Measurements from ENCODE around the gene C7. TPM values are rescaled to one million over a fixed set of nuclear protein-coding genes. Genes with fewer than 3 reads are reported as not detected.

Gene C7
- total and polyA plus RNA-seq, 11 donors: 69.5 to 346 (median 89.2) TPM

GRCh38 chr5:40988746-40989510 is 79.6 kb downstream of the C7 start:
- peaks cover 0 to 25% (median 11%) of the 10 kb centered on the region in 12 donors for H3K4me1 ChIP-seq
- TF ChIP-seq POLR2A (IDR thresholded peaks at IDR 0.05) (no peak), CTCF (IDR thresholded peaks at IDR 0.05) (no peak)
- 94 to 96% (median 95%) methylated on average over 8 of the region's 8 CpGs for WGBS, 4 donors
- H3K36me3 ChIP-seq: no peaks in the 10 kb centered on the region
- ATAC-seq (no peak), DNase-seq (no peak)
- H3K4me3 ChIP-seq: no peak overlapping the region
- intact Hi-C loops (cut with DNase I): loop anchor here in 1 of 10 donors (10.0 kb wide), 1 partner anchor 74 kb away; no protein-coding TSS in a partner anchor
- peaks cover 0 to 8% (median 0%) of the 10 kb centered on the region in 12 donors for H3K9me3 ChIP-seq
- H3K27ac ChIP-seq: peak overlapping the region in 1 of 12 donors; percentile 79
- H3K27me3 ChIP-seq: no peaks in the 10 kb centered on the region

- DNase-seq (peak in 4 of 5 donors; percentile 46 to 67 (median 53)), ATAC-seq (peak; percentile 83 to 96 (median 94))
- intact Hi-C loops (cut with DNase I): loop anchor here in 3 of 10 donors (5.0 to 10.0 kb wide), 2 partner anchors 201 to 203 kb away; no protein-coding TSS in a partner anchor
- H3K4me1 ChIP-seq: peaks cover 0 to 25% (median 11%) of the 10 kb centered on the region in 12 donors
- peak in 1 of 12 donors; percentile 17 for TF ChIP-seq CTCF (IDR thresholded peaks at IDR 0.05)
- TF ChIP-seq POLR2A (IDR thresholded peaks at IDR 0.05): no peak
- no peak overlapping the region for H3K4me3 ChIP-seq
- H3K9me3 ChIP-seq: peaks cover 0 to 8% (median 0%) of the 10 kb centered on the region in 12 donors
- no peaks in the 10 kb centered on the region for H3K36me3 ChIP-seq
- WGBS, 4 donors: 20 to 30% (median 26%) methylated on average over 2 of the region's 2 CpGs
- no peaks in the 10 kb centered on the region for H3K27me3 ChIP-seq
- H3K27ac ChIP-seq: peak overlapping the region; percentile 32 to 82 (median 70)
Observed at GRCh38 chr5:40991168-40991980, 82.1 kb downstream of the C7 start.

DNA sequence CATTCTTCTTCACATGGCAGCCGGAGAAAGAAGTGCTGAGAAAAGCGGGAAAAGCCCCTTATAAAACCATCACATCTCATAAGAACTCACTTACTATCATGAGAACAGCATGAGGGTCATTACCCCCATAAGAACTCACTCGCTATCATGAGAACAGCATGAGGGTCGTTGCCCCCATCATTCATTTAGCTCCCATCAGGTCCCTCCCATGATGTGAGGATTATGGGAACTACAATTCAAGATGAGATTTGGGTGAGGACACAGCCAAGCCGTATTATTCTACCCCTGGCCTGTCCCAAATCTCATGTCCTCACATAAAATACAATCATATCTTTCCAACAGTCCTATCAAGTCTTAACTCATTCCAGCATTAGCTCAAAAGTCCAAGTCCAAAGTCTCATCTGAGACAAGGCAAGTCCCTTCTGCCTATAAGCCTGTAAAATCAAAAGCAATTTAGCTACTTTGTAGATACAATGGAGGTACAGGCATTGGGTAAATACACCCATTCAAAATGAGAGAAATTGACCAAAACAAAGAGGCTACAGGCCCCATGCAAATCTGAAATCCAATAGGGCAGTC is 82.8 kb downstream of the C7 start:
- no peak overlapping the region for H3K4me3 ChIP-seq
- peaks cover 0 to 25% (median 11%) of the 10 kb centered on the region in 12 donors for H3K4me1 ChIP-seq
- ATAC-seq (no peak), DNase-seq (no peak)
- TF ChIP-seq POLR2A (IDR thresholded peaks at IDR 0.05) (no peak), CTCF (IDR thresholded peaks at IDR 0.05) (no peak)
- intact Hi-C loops (cut with DNase I): loop anchor here in 3 of 10 donors (5.0 to 10.0 kb wide), 2 partner anchors 200 to 203 kb away; no protein-coding TSS in a partner anchor
- H3K27ac ChIP-seq: peak overlapping the region; percentile 32 to 82 (median 70)
- H3K27me3 ChIP-seq: no peaks in the 10 kb centered on the region
- H3K36me3 ChIP-seq: no peaks in the 10 kb centered on the region
- 72 to 87% (median 78%) methylated on average over 5 of the region's 5 CpGs for WGBS, 4 donors
- peaks cover 0 to 6% (median 0%) of the 10 kb centered on the region in 12 donors for H3K9me3 ChIP-seq
